ENCODE measurements around the gene NAV3. TPM values are rescaled to one million over a fixed set of nuclear protein-coding genes. Genes with fewer than 3 reads are reported as not detected.

NAV3 gene, protein sequence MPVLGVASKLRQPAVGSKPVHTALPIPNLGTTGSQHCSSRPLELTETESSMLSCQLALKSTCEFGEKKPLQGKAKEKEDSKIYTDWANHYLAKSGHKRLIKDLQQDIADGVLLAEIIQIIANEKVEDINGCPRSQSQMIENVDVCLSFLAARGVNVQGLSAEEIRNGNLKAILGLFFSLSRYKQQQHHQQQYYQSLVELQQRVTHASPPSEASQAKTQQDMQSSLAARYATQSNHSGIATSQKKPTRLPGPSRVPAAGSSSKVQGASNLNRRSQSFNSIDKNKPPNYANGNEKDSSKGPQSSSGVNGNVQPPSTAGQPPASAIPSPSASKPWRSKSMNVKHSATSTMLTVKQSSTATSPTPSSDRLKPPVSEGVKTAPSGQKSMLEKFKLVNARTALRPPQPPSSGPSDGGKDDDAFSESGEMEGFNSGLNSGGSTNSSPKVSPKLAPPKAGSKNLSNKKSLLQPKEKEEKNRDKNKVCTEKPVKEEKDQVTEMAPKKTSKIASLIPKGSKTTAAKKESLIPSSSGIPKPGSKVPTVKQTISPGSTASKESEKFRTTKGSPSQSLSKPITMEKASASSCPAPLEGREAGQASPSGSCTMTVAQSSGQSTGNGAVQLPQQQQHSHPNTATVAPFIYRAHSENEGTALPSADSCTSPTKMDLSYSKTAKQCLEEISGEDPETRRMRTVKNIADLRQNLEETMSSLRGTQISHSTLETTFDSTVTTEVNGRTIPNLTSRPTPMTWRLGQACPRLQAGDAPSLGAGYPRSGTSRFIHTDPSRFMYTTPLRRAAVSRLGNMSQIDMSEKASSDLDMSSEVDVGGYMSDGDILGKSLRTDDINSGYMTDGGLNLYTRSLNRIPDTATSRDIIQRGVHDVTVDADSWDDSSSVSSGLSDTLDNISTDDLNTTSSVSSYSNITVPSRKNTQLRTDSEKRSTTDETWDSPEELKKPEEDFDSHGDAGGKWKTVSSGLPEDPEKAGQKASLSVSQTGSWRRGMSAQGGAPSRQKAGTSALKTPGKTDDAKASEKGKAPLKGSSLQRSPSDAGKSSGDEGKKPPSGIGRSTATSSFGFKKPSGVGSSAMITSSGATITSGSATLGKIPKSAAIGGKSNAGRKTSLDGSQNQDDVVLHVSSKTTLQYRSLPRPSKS (N-terminal part only)
- total RNA-seq, result under 1 TPM in 2 of 3 donors, not detected in 1; 0.08 to 0.29 TPM

DNA sequence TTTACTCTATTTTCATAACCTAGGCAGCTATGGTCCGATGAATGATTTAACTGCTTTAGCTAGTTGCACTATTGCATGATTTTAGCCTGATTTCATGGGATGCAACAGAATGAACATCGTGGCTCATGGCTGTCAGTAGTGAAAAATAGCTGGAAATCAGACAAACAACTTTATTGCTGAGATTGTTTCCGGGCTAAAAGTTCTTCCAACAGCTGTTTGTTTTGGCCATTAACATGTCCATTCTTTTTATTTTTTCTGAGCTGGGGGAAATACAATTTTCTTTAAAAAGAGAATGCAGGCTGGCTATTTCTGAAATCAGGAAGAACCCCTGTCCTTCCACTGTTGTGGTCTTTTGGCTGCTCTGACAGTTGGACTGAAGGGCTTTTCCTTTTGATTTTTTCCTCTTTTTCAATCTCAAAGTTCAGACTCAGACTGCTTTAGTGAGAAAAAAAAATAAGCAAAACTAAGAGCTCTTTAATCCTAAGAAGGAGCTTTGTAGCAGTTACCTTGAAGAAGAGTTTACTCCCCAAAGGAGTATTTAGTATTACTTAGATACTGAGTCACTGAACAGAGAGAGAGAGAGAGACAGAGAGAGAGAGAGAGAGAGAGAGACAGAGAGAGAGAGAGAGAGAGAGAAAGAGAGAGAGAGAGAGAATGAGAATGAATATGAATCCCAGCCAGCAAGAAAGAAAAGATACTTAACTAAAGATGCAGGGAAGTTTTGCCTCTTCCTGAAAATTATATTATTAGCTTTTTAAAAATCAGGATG lies at the start of gene NAV3:
NAV3 (plus strand) TSS at position 312 of the 769 bp plus-strand sequence. CDS start 568 bp downstream, outside the sequence.
- Mint-ChIP-seq H3K9me3 (no peaks in the 10 kb centered on the region), H3K4me3 (no peak within 1 kb of the TSS), H3K27me3 (ENCODE audit: low read depth) (no peaks in the 10 kb centered on the region), H3K4me1 (ENCODE audit: low read depth) (no peaks in the 10 kb centered on the region), H3K36me3 (ENCODE audit: insufficient read depth) (no peaks in the 10 kb centered on the region)
- ATAC-seq (no peak), DNase-seq (no peak)

DNA sequence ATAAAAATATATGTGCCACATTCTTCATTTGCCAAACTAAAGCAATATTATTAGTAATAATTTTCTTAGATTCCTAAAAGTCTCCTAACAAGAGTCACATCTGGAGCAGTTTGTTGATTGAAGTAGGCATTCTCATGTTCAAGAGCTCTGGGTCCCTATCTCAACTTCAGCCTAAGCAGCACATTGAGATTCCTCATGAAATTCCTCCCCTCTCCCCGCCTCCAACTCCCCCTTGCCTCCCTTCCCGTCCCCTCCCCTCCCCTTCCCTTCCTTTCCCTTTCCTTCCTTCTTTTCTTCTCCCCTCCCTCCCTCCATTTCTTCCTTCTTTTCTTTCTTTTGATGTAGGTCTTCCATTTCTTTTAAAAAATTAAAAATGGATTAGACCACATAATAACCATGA lies 48.7 kb upstream of the NAV3 start:
- DNase-seq (no peak), ATAC-seq (no peak)
- Mint-ChIP-seq H3K27me3 (ENCODE audit: low read depth) (no peaks in the 10 kb centered on the region), H3K4me3 (no peak overlapping the region), H3K36me3 (ENCODE audit: insufficient read depth) (no peaks in the 10 kb centered on the region), H3K9me3 (peaks cover 3% of the 10 kb centered on the region), H3K4me1 (ENCODE audit: low read depth) (no peaks in the 10 kb centered on the region)

DNA sequence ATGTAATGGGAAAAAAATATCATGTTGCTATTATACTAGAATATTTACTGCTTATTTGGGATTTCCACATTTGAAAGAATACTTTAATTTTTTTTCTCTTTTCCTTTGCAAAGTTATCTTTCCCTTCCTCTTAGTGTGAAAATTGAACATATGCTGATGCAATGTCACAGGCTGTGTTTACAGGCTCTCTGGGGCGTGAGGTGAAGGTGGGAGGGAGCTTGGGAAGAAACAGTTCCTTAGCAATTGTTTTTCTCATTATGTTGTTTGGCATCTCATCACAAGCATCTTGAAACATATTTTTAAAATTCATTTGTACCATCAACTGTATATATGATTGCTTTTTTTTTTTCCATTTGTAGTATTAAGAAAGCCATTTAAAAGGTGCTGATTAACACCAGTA lies 47.9 kb upstream of the NAV3 start:
- no peak overlapping the region for H3K4me3 Mint-ChIP-seq
- no peak for ATAC-seq
- no peaks in the 10 kb centered on the region for H3K36me3 Mint-ChIP-seq (ENCODE audit: insufficient read depth)
- H3K9me3 Mint-ChIP-seq, result no peaks in the 10 kb centered on the region
- H3K27me3 Mint-ChIP-seq (ENCODE audit: low read depth), result no peaks in the 10 kb centered on the region
- no peaks in the 10 kb centered on the region for H3K4me1 Mint-ChIP-seq (ENCODE audit: low read depth)
- DNase-seq, result no peak

DNA sequence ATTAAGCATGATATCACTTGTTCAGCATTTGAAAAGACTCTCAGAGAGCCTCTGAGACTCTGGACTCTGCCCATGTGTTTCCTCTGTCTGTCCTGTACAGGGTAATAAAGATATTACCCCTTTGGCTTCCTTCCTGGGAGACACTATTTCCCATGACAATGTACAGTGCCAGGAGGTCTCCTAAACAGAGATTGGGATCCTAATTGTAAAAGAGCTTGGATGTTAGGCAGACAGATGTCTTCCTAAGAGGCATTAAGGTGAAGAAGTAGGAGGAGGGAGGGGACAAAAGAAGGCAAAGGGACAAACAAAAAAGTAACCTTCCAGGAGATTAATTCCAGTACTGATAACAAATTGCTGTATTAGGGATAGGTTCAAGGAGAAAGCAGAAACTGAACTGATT lies 45.5 kb upstream of the NAV3 start:
- Mint-ChIP-seq H3K27me3 (ENCODE audit: low read depth) (no peaks in the 10 kb centered on the region), H3K4me3 (no peak overlapping the region), H3K4me1 (ENCODE audit: low read depth) (no peaks in the 10 kb centered on the region), H3K36me3 (ENCODE audit: insufficient read depth) (no peaks in the 10 kb centered on the region), H3K9me3 (peaks cover 6% of the 10 kb centered on the region)
- ATAC-seq (no peak), DNase-seq (no peak)

DNA sequence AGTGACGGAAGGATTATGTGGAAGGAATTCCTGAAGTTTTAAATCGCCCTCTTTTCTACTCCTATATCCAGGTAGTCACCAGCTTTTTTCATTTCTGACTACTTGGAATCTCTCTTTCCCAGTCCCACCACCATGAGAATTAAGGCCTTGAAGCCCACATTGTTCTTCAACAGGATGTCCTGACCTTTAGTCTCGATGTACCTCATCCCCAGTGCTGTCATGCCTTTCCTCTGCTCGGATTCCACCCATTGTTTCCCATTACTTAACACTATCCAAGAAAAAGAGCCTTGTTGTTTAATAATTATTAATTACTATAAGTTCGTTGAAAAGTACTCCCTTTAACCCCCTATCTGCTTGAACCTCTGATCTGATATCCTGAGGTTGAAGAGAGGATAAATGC lies 44.0 kb upstream of the NAV3 start:
- Mint-ChIP-seq H3K4me3 (no peak overlapping the region), H3K27me3 (ENCODE audit: low read depth) (no peaks in the 10 kb centered on the region), H3K4me1 (ENCODE audit: low read depth) (no peaks in the 10 kb centered on the region), H3K36me3 (ENCODE audit: insufficient read depth) (no peaks in the 10 kb centered on the region), H3K9me3 (peaks cover 6% of the 10 kb centered on the region)
- ATAC-seq (no peak), DNase-seq (no peak)

DNA sequence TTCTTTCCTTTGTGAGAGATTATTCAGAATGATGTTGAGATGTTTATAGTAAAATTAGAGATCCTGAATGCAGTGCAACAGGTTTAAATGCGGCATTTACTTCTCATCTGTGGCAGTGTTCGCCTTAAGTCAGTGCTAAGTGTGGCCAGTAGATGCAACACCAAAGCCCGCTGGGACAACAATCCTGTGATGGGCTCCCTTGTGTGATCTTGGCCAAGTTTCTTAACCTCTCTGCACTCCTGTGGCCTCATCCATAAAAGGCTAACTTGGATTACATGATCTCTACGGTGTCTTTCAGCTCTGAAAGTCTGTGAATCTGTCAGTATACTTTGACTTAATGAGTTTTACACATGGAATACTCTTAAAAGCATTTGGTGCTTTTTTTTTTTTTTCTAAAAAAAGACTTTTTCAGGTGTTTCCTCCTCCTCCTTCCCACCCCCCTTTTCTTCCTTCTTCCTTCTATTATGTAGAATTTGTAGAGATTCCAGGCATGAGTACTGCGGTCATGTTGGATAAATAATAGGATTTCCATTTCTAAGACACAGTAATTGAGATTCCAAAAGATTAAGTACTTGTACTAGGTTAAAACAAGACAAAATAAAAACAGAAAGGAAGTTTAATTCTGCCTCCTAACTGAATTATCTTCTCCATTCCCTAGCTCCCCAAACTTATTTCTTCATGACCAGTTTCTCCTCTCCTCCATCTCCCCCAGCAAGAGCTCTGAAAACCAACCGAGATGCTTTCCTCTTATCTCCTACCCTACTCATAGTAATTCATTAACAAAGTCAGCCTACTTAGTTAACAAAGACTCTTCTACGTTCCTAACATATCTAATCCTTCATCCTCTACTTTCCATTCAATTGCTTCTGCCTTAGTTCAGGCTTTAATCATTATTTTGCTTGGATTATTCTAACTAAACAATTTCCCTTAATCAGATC lies 42.2 kb upstream of the NAV3 start:
- Mint-ChIP-seq H3K27me3 (ENCODE audit: low read depth) (no peaks in the 10 kb centered on the region), H3K9me3 (peaks cover 6% of the 10 kb centered on the region), H3K4me3 (no peak overlapping the region), H3K36me3 (ENCODE audit: insufficient read depth) (no peaks in the 10 kb centered on the region), H3K4me1 (ENCODE audit: low read depth) (no peaks in the 10 kb centered on the region)
- ATAC-seq (no peak), DNase-seq (no peak)

DNA sequence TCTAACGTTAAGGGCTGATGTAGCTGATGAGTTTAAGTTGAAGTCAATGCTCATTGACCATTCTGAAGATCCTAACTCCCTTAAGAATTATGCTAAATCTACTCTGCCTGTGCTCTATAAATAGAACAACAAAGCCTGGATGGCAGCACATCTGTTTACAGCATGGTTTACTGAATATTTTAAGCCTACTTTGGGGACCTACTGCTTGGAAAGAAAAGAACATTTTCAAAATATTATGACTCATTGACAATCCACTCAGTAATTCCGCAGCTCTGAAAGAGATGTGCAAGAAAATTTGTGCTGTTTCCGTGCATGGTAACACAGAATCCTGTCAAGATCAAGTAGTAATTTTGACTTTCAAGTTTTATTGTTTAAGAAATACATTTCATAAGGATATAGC lies 35.0 kb upstream of the NAV3 start:
- Mint-ChIP-seq H3K4me1 (ENCODE audit: low read depth) (no peaks in the 10 kb centered on the region), H3K4me3 (no peak overlapping the region)

DNA sequence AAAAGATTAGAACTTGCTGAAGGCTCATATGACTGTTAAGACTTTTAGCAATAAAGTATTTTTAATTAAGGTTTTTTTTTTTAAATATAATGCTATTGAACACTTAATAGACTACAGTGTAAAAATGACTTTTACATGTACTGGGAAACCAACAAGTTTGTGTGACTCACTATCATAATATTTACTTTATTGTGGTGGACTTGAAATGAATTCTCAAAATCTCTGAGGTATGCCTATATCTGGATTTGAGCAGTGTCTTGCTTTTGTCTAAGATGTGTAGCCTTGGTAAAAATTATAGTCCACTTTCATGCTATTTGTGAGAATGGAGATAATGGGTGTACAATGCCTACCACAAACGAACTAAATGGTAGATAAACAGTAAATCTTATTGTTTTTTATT lies 33.9 kb upstream of the NAV3 start:
- H3K4me1 Mint-ChIP-seq (ENCODE audit: low read depth), result no peaks in the 10 kb centered on the region
- peaks cover 4% of the 10 kb centered on the region for H3K9me3 Mint-ChIP-seq
- no peaks in the 10 kb centered on the region for H3K27me3 Mint-ChIP-seq (ENCODE audit: low read depth)
- DNase-seq (no peak), ATAC-seq (no peak)
- no peaks in the 10 kb centered on the region for H3K36me3 Mint-ChIP-seq (ENCODE audit: insufficient read depth)
- no peak overlapping the region for H3K4me3 Mint-ChIP-seq

More for the DNA sequence above, 35.0 kb upstream of the NAV3 start:
- Mint-ChIP-seq H3K36me3 (ENCODE audit: insufficient read depth) (no peaks in the 10 kb centered on the region), H3K9me3 (peaks cover 4% of the 10 kb centered on the region), H3K27me3 (ENCODE audit: low read depth) (no peaks in the 10 kb centered on the region)
- DNase-seq, result no peak
- no peak for ATAC-seq

DNA sequence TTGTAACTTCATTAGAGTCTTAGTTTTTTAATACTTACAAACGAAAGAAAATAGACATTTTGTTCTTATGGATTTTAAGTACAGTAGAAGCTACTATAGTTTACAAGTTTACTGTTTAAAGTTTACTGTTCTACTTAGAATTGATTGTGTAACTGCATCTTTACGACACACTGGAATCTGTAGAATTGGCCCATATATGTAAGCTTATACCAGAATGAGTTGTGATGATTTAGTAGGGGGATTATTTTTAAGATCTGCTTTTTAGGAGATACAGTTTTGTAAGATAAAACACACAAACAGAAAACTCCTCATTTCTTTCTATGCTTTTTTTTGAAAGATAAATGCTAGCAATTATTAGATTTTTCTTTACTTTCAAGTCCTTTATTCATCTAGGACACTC lies 30.2 kb upstream of the NAV3 start:
- Mint-ChIP-seq H3K36me3 (ENCODE audit: insufficient read depth) (no peaks in the 10 kb centered on the region), H3K9me3 (peaks cover 21% of the 10 kb centered on the region), H3K27me3 (ENCODE audit: low read depth) (no peaks in the 10 kb centered on the region), H3K4me1 (ENCODE audit: low read depth) (no peaks in the 10 kb centered on the region), H3K4me3 (no peak overlapping the region)
- no peak for DNase-seq
- no peak for ATAC-seq

DNA sequence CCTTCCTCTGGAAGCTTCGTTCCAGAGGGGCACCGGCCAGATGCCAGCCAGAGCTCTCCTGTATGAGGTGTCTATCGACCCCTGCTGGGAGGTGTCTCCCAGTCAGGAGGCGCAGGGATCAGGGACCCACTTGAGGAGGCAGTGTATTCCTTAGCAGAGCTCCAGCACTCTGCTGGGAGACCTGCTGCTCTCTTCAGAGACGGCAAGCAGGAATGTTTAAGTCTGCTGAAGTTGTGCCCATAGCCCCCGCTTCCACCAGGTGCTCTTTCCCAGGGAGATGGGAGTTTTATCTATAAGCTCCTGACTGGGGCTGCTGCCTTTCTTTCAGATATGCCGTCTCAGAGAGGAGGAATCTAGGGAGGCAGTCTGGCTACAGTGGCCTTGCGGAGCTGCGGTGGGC lies 22.2 kb upstream of the NAV3 start:
- Mint-ChIP-seq H3K9me3 (peaks cover 26% of the 10 kb centered on the region), H3K4me1 (ENCODE audit: low read depth) (no peaks in the 10 kb centered on the region), H3K36me3 (ENCODE audit: insufficient read depth) (no peaks in the 10 kb centered on the region), H3K4me3 (no peak overlapping the region), H3K27me3 (ENCODE audit: low read depth) (no peaks in the 10 kb centered on the region)
- no peak for ATAC-seq
- no peak for DNase-seq

DNA sequence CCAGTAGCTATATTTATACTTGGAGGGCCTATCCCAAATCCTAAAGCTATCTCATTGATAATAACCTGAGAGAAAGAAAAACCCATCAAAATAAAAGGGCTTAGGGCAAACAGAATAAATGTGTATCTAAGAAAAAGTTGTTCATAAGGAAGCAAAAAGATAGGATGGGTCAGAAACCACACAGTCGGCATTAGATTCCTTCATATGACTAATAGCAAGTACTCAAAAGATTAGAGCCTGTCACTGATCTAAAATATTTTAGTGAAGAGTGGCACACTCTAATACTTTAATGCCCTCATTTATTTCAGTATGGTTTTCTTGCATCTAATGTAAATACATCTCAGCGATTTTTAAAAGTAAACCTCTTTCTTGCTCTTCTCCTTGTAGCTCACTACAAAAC lies 17.1 kb upstream of the NAV3 start:
- DNase-seq (no peak), ATAC-seq (no peak)
- no peak overlapping the region for H3K4me3 Mint-ChIP-seq
- H3K9me3 Mint-ChIP-seq, result peaks cover 3% of the 10 kb centered on the region
- no peaks in the 10 kb centered on the region for H3K4me1 Mint-ChIP-seq (ENCODE audit: low read depth)
- no peaks in the 10 kb centered on the region for H3K27me3 Mint-ChIP-seq (ENCODE audit: low read depth)
- no peaks in the 10 kb centered on the region for H3K36me3 Mint-ChIP-seq (ENCODE audit: insufficient read depth)

DNA sequence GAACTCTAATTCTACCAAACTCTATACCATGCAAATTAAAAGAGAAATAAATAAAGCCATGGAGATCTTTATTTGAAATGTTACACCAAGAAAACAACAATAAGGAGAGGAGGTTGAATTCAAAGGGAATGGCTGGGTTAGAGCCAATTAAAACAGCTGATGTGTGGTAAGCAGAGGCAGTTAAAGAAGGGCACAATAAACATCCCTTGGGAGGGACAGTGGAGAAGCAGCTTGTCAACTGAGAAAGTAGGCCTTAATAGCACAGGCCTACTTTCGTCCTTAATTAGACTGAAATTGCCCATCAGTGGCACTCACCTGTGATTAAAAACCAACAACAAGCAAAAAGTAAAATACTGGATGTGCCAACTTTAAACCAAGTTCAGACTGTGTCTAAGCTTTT lies 16.3 kb upstream of the NAV3 start:
- ATAC-seq (no peak), DNase-seq (no peak)
- Mint-ChIP-seq H3K4me1 (ENCODE audit: low read depth) (no peaks in the 10 kb centered on the region), H3K36me3 (ENCODE audit: insufficient read depth) (no peaks in the 10 kb centered on the region), H3K9me3 (peaks cover 3% of the 10 kb centered on the region), H3K27me3 (ENCODE audit: low read depth) (no peaks in the 10 kb centered on the region), H3K4me3 (no peak overlapping the region)

DNA sequence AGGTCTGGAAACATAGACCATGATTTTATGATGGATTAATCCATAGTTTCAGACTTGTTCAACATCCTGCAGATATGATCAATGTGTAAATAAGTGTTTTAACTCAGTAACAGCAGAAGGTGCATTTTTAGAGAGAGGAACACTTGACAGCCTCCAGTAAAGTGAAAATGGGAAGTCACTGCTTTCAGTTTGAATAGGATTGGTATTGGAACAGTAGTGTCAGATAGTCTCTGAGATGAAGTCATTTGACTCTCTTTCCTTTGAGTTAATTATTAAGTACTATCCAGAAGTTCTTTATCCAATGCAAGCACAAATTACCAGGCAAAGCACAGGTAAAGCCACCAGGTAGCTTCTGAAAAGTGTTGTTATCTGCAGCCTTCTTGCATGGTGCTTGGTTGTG lies 14.5 kb upstream of the NAV3 start:
- Mint-ChIP-seq H3K4me1 (ENCODE audit: low read depth) (no peaks in the 10 kb centered on the region), H3K36me3 (ENCODE audit: insufficient read depth) (no peaks in the 10 kb centered on the region), H3K27me3 (ENCODE audit: low read depth) (no peaks in the 10 kb centered on the region), H3K9me3 (peaks cover 3% of the 10 kb centered on the region), H3K4me3 (no peak overlapping the region)
- DNase-seq, result no peak
- no peak for ATAC-seq
